ENCODE results near the gene VAMP8.
"Not testable (repeated sequence)": the region's sequence is repeated elsewhere in the genome, so short reads cannot be mapped to it uniquely, and the experiment has no call there.

VAMP8 gene

GRCh38 chr2:85577386-85578242 is at the start of gene VAMP8:
VAMP8 (plus strand) TSS chr2:85577586; CDS start chr2:85577647, 61 bp downstream.
- DNase-seq (ENCODE audit: low read depth) = no peak

- no peak for DNase-seq (ENCODE audit: low read depth)
Observed at GRCh38 chr2:85527787-85528186, 49.6 kb upstream of the VAMP8 start.

GRCh38 chr2:85528355-85528754 is 49.0 kb upstream of the VAMP8 start:
- DNase-seq (ENCODE audit: low read depth) = no peak

- DNase-seq (ENCODE audit: low read depth) = no peak
Observed at GRCh38 chr2:85529809-85530208, 47.6 kb upstream of the VAMP8 start.

GRCh38 chr2:85531589-85531988 is 45.8 kb upstream of the VAMP8 start:
- no peak for DNase-seq (ENCODE audit: low read depth)

GRCh38 chr2:85534099-85534498 is 43.3 kb upstream of the VAMP8 start:
- no peak for DNase-seq (ENCODE audit: low read depth)

- no peak for DNase-seq (ENCODE audit: low read depth)
Observed at GRCh38 chr2:85534881-85535280, 42.5 kb upstream of the VAMP8 start.

- no peak for DNase-seq (ENCODE audit: low read depth)
Observed at GRCh38 chr2:85536479-85536878, 40.9 kb upstream of the VAMP8 start.

GRCh38 chr2:85537600-85538506 is 39.5 kb upstream of the VAMP8 start:
- DNase-seq (ENCODE audit: low read depth) = no peak

- peak; percentile 79 for DNase-seq (ENCODE audit: low read depth)
Observed at GRCh38 chr2:85538507-85539360, 38.7 kb upstream of the VAMP8 start, which contains the start of gene MAT2A. MAT2A (plus strand) TSS chr2:85539168; CDS start chr2:85539288, 120 bp downstream.

- DNase-seq (ENCODE audit: low read depth) = no peak
Observed at GRCh38 chr2:85539361-85540132, 37.8 kb upstream of the VAMP8 start.

- no peak for DNase-seq (ENCODE audit: low read depth)
Observed at GRCh38 chr2:85540133-85540648, 37.2 kb upstream of the VAMP8 start.

- no peak for DNase-seq (ENCODE audit: low read depth)
Observed at GRCh38 chr2:85541262-85541661, 36.1 kb upstream of the VAMP8 start.

GRCh38 chr2:85541753-85542457 is 35.5 kb upstream of the VAMP8 start:
- DNase-seq (ENCODE audit: low read depth) = no peak

GRCh38 chr2:85542777-85543176 is 34.6 kb upstream of the VAMP8 start:
- DNase-seq (ENCODE audit: low read depth) = no peak

GRCh38 chr2:85544254-85544691 is 33.1 kb upstream of the VAMP8 start:
- DNase-seq (ENCODE audit: low read depth) = not testable (repeated sequence)

GRCh38 chr2:85544915-85545779 is 32.2 kb upstream of the VAMP8 start:
- DNase-seq (ENCODE audit: low read depth) = not testable (repeated sequence)

- no peak for DNase-seq (ENCODE audit: low read depth)
Observed at GRCh38 chr2:85545780-85546240, 31.6 kb upstream of the VAMP8 start.

Data from HS-5 (cell line).